HepG2 (cell line): ENCODE results near the gene PSPH. TPM values are rescaled to one million over a fixed set of nuclear protein-coding genes. Genes with fewer than 3 reads are reported as not detected.

Experiments
- KDM5A ChIP-seq: fragments of 200-600 bp; sonication (generic); IDR thresholded peaks from 2 replicates; pipeline ENCODE4 v1.7.0; 2018; ENCODE audit warnings: antibody characterized with exemption, mild to moderate bottlenecking, low read length, borderline replicate concordance
- KLF11 ChIP-seq: IDR thresholded peaks from 2 replicates; pipeline ENCODE4 v1.6.1; 2016; ENCODE audit warnings: missing compliant biosample characterization
- NFYB ChIP-seq: sonication (generic); formaldehyde crosslinking; IDR thresholded peaks from 2 replicates; pipeline ENCODE4 v1.4.0; 2020; ENCODE audit warnings: missing genetic modification reagents
- NR1H2 ChIP-seq: sonication (generic); formaldehyde crosslinking; IDR thresholded peaks from 2 replicates; pipeline ENCODE4 v1.8.1; 2022; ENCODE audit warnings: low read depth, missing genetic modification reagents, borderline replicate concordance
- NR3C1 ChIP-seq: sonication (generic); formaldehyde crosslinking; IDR thresholded peaks from 2 replicates; pipeline ENCODE4 v1.4.0; 2020; ENCODE audit warnings: missing genetic modification reagents
- ONECUT2 ChIP-seq: sonication (generic); formaldehyde crosslinking; IDR thresholded peaks from 2 replicates; pipeline ENCODE4 v1.4.0; 2020; ENCODE audit warnings: missing genetic modification reagents
- REPIN1 ChIP-seq: sonication (generic); formaldehyde crosslinking; IDR thresholded peaks from 2 replicates; pipeline ENCODE4 v1.8.0; 2022; ENCODE audit warnings: missing genetic modification reagents, low read depth, mild to moderate bottlenecking, borderline replicate concordance
- ZC3H13 ChIP-seq: sonication (generic); formaldehyde crosslinking; IDR thresholded peaks from 2 replicates; pipeline ENCODE4 v1.8.1; 2023; ENCODE audit warnings: mild to moderate bottlenecking, missing genetic modification reagents, moderate library complexity
- ZNF101 ChIP-seq: sonication (generic); formaldehyde crosslinking; IDR thresholded peaks from 2 replicates; pipeline ENCODE4 v1.4.0; 2020; ENCODE audit warnings: mild to moderate bottlenecking, low read depth, missing genetic modification reagents, borderline replicate concordance
- ZNF274 ChIP-seq: sonication (generic); formaldehyde crosslinking; IDR thresholded peaks from 2 replicates; pipeline ENCODE4 v1.5.1; 2020; ENCODE audit warnings: mild to moderate bottlenecking, missing genetic modification reagents
- ZNF331 ChIP-seq: sonication (generic); formaldehyde crosslinking; IDR thresholded peaks from 2 replicates; pipeline ENCODE4 v1.4.0; 2020; ENCODE audit warnings: missing genetic modification reagents
- ZNF382 ChIP-seq: sonication (generic); formaldehyde crosslinking; IDR thresholded peaks from 2 replicates; pipeline ENCODE4 v1.5.0; 2020; ENCODE audit warnings: missing genetic modification reagents, mild to moderate bottlenecking, borderline replicate concordance
- polyA plus RNA-seq, 8 experiments: library from polyadenylated mRNA; depleted of rRNA in 3 of 8; stranded (reverse) in 7 of 8; unstranded in 1 of 8; fragments of >200 nt; fragmentation: Illumina TruSeq in 4 of 8; extraction: Trizol in 4 of 8; gene quantifications; 2 replicates each; pipeline versions ENCODE4 v1.2.1 to v1.2.3, GENCODE V29; 2011 to 2016; ENCODE audit warnings: low read depth in 4 of 8, missing spikeins in 1 of 8, mixed read lengths in 1 of 8; ENCODE audit not compliant: insufficient read depth in 1 of 8
- total RNA-seq, 5 experiments: library from RNA; depleted of rRNA; stranded (reverse); fragments of >200 nt; fragmentation: Illumina TruSeq; extraction: Trizol; gene quantifications; 2 replicates each; pipeline ENCODE4 v1.2.3, GENCODE V29; 2016; ENCODE audit warnings: low read depth in 1 of 5
- TF ChIP-seq, protein P1 (sequence below): sonication (generic); formaldehyde crosslinking; IDR thresholded peaks from 2 replicates; pipeline ENCODE4 v1.4.0; 2020; ENCODE audit warnings: missing genetic modification reagents, borderline replicate concordance
- TF ChIP-seq, protein P2 (sequence below): sonication (generic); formaldehyde crosslinking; IDR thresholded peaks from 2 replicates; pipeline ENCODE4 v1.4.0; 2020; ENCODE audit warnings: mild to moderate bottlenecking, missing genetic modification reagents
- TF ChIP-seq, protein P3 (sequence below): sonication (generic); formaldehyde crosslinking; IDR thresholded peaks from 2 replicates; pipeline ENCODE4 v1.4.0; 2020; ENCODE audit warnings: missing genetic modification reagents
- TF ChIP-seq, protein P4 (sequence below): sonication (generic); formaldehyde crosslinking; IDR thresholded peaks from 2 replicates; pipeline ENCODE4 v1.4.0; 2020; ENCODE audit warnings: missing genetic modification reagents, borderline replicate concordance
- TF ChIP-seq, protein P5 (sequence below): sonication (generic); formaldehyde crosslinking; IDR thresholded peaks from 2 replicates; pipeline ENCODE4 v1.4.0; 2020; ENCODE audit warnings: low read depth, mild to moderate bottlenecking, missing genetic modification reagents

The PSPH gene
- total and polyA plus RNA-seq, 2 of the 13 experiments (the other 11 are each of a cell fraction or from before 2014, with no cell fraction given): 85.5 to 124 TPM

DNA sequence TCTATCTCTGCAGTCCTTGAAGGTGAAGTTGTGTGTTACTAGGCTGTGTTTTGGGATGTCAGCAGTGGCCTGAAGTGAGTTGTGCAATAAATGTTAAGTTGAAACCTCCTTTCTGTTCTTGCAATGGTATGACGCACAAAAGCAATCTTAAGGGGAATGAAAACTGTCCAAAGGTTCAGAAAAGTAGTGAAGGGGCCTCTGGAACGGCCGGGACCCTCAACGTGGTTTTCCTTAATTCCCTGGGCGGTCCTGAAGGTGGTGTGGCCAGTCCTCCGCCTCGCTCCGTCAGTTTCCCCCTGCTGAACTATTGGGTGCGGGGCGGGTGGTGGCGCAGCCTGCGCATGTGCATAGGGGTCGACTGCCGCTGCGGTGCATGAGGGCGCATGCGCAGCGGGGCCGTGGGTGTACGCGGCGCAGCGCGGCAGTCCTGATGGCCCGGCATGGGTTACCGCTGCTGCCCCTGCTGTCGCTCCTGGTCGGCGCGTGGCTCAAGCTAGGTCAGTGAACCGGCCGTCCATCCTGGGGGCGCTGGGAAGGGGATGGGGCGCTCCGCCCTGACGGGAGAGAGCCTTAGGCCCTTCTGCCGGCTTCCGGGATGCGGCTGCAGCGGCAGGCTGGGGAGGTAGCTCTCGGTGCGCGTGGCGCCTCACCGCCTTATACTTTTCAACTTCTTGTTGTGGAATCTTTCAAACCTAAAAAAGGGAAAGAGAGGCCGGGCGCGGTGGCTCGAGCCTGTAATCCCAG lies 12.8 kb upstream of the PSPH start, which contains the start of gene SUMF2 (continued):
- TF ChIP-seq ZC3H13 (CRISPR knock-in tag) (peak; percentile 89), KLF11 (CRISPR knock-in tag) (peak; percentile 59; the same call in 1 of the 2 replicates), ONECUT2 (CRISPR knock-in tag) (no peak), NFYB (CRISPR knock-in tag) (no peak), NR1H2 (no peak), ZNF331 (CRISPR knock-in tag) (peak; percentile 63), ZNF382 (CRISPR knock-in tag) (no peak), KDM5A (no peak), ZNF101 (CRISPR knock-in tag) (no peak), ZNF274 (CRISPR knock-in tag) (peak; percentile 93; the same call in 1 of the 2 replicates), REPIN1 (CRISPR knock-in tag) (no peak; the same call in 1 of the 2 replicates), NR3C1 (CRISPR knock-in tag) (no peak)
- TF ChIP-seq, protein P1, sequence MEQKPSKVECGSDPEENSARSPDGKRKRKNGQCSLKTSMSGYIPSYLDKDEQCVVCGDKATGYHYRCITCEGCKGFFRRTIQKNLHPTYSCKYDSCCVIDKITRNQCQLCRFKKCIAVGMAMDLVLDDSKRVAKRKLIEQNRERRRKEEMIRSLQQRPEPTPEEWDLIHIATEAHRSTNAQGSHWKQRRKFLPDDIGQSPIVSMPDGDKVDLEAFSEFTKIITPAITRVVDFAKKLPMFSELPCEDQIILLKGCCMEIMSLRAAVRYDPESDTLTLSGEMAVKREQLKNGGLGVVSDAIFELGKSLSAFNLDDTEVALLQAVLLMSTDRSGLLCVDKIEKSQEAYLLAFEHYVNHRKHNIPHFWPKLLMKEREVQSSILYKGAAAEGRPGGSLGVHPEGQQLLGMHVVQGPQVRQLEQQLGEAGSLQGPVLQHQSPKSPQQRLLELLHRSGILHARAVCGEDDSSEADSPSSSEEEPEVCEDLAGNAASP (CRISPR knock-in tag): no peak; the same call in 1 of the 2 replicates
- TF ChIP-seq, protein P2, sequence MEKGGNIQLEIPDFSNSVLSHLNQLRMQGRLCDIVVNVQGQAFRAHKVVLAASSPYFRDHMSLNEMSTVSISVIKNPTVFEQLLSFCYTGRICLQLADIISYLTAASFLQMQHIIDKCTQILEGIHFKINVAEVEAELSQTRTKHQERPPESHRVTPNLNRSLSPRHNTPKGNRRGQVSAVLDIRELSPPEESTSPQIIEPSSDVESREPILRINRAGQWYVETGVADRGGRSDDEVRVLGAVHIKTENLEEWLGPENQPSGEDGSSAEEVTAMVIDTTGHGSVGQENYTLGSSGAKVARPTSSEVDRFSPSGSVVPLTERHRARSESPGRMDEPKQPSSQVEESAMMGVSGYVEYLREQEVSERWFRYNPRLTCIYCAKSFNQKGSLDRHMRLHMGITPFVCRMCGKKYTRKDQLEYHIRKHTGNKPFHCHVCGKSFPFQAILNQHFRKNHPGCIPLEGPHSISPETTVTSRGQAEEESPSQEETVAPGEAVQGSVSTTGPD (CRISPR knock-in tag): 0 out of 2 replicates have a peak, but pooled peaks have one; percentile 36
- TF ChIP-seq, protein P3, sequence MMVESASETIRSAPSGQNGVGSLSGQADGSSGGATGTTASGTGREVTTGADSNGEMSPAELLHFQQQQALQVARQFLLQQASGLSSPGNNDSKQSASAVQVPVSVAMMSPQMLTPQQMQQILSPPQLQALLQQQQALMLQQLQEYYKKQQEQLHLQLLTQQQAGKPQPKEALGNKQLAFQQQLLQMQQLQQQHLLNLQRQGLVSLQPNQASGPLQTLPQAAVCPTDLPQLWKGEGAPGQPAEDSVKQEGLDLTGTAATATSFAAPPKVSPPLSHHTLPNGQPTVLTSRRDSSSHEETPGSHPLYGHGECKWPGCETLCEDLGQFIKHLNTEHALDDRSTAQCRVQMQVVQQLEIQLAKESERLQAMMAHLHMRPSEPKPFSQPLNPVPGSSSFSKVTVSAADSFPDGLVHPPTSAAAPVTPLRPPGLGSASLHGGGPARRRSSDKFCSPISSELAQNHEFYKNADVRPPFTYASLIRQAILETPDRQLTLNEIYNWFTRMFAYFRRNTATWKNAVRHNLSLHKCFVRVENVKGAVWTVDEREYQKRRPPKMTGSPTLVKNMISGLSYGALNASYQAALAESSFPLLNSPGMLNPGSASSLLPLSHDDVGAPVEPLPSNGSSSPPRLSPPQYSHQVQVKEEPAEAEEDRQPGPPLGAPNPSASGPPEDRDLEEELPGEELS (CRISPR knock-in tag): peak; percentile 15; the same call in 1 of the 2 replicates
- TF ChIP-seq, protein P4, sequence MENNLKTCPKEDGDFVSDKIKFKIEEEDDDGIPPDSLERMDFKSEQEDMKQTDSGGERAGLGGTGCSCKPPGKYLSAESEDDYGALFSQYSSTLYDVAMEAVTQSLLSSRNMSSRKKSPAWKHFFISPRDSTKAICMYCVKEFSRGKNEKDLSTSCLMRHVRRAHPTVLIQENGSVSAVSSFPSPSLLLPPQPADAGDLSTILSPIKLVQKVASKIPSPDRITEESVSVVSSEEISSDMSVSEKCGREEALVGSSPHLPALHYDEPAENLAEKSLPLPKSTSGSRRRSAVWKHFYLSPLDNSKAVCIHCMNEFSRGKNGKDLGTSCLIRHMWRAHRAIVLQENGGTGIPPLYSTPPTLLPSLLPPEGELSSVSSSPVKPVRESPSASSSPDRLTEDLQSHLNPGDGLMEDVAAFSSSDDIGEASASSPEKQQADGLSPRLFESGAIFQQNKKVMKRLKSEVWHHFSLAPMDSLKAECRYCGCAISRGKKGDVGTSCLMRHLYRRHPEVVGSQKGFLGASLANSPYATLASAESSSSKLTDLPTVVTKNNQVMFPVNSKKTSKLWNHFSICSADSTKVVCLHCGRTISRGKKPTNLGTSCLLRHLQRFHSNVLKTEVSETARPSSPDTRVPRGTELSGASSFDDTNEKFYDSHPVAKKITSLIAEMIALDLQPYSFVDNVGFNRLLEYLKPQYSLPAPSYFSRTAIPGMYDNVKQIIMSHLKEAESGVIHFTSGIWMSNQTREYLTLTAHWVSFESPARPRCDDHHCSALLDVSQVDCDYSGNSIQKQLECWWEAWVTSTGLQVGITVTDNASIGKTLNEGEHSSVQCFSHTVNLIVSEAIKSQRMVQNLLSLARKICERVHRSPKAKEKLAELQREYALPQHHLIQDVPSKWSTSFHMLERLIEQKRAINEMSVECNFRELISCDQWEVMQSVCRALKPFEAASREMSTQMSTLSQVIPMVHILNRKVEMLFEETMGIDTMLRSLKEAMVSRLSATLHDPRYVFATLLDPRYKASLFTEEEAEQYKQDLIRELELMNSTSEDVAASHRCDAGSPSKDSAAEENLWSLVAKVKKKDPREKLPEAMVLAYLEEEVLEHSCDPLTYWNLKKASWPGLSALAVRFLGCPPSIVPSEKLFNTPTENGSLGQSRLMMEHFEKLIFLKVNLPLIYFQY: no peak; the same call in 1 of the 2 replicates
- TF ChIP-seq, protein P5, sequence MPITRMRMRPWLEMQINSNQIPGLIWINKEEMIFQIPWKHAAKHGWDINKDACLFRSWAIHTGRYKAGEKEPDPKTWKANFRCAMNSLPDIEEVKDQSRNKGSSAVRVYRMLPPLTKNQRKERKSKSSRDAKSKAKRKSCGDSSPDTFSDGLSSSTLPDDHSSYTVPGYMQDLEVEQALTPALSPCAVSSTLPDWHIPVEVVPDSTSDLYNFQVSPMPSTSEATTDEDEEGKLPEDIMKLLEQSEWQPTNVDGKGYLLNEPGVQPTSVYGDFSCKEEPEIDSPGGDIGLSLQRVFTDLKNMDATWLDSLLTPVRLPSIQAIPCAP: no peak
